ENCODE measurements around the gene IL31.

- TF ChIP-seq CTCF (IDR thresholded peaks at IDR 0.05; ENCODE audit: insufficient read depth, low read length, poor library complexity, severe bottlenecking), result no peak
- no peak for TF ChIP-seq EZH2phosphoT487 (conservative IDR thresholded peaks at IDR 0.05; ENCODE audit: low read length)
Measured at GRCh38 chr12:122139266-122139665, 34.8 kb downstream of the IL31 start.
